GM21528 (cell line): ENCODE measurements around the gene PPP1R12B.
"Not testable (repeated sequence)": the region's sequence is repeated elsewhere in the genome, so short reads cannot be mapped to it uniquely, and the experiment has no call there.

Experiments used
- ATAC-seq: cut with Tn5 transposase; IDR thresholded peaks from one replicate; pipeline ENCODE4 v1.9.1; 2021; ENCODE audit warnings: mild to moderate bottlenecking, moderate library complexity; ENCODE audit not compliant: unreplicated experiment, low FRiP score

PPP1R12B gene

GRCh38 chr1:202397256-202397655, 48.8 kb downstream of the PPP1R12B start:
- no peak for ATAC-seq

- not testable (repeated sequence) for ATAC-seq
These were observed 49.9 kb downstream of the PPP1R12B start for GRCh38 chr1:202398439-202398838.

GRCh38 chr1:202401771-202402170, 53.3 kb downstream of the PPP1R12B start:
- not testable (repeated sequence) for ATAC-seq

GRCh38 chr1:202403381-202403780, 54.9 kb downstream of the PPP1R12B start:
- not testable (repeated sequence) for ATAC-seq

- ATAC-seq, result no peak
These were observed 57.4 kb downstream of the PPP1R12B start for GRCh38 chr1:202405928-202406327.

- ATAC-seq, result not testable (repeated sequence)
These were observed 58.4 kb downstream of the PPP1R12B start for GRCh38 chr1:202406896-202407295.

GRCh38 chr1:202407378-202407777, 58.9 kb downstream of the PPP1R12B start:
- not testable (repeated sequence) for ATAC-seq

GRCh38 chr1:202410251-202410650, 61.8 kb downstream of the PPP1R12B start:
- not testable (repeated sequence) for ATAC-seq

GRCh38 chr1:202410854-202411357, 62.4 kb downstream of the PPP1R12B start:
- ATAC-seq, result not testable (repeated sequence)

- no peak for ATAC-seq
These were observed 62.9 kb downstream of the PPP1R12B start for GRCh38 chr1:202411422-202411821.

- not testable (repeated sequence) for ATAC-seq
These were observed 63.9 kb downstream of the PPP1R12B start for GRCh38 chr1:202412421-202412820.

- ATAC-seq, result no peak
These were observed 68.1 kb downstream of the PPP1R12B start for GRCh38 chr1:202416641-202417040.

GRCh38 chr1:202417141-202417540, 68.6 kb downstream of the PPP1R12B start:
- ATAC-seq, result not testable (repeated sequence)

- ATAC-seq, result not testable (repeated sequence)
These were observed 69.3 kb downstream of the PPP1R12B start for GRCh38 chr1:202417762-202418201.

GRCh38 chr1:202419731-202420130, 71.2 kb downstream of the PPP1R12B start:
- not testable (repeated sequence) for ATAC-seq

GRCh38 chr1:202420422-202421094, 72.1 kb downstream of the PPP1R12B start:
- not testable (repeated sequence) for ATAC-seq

- ATAC-seq, result not testable (repeated sequence)
These were observed 74.2 kb downstream of the PPP1R12B start for GRCh38 chr1:202422709-202423108.

- ATAC-seq, result not testable (repeated sequence)
These were observed 75.8 kb downstream of the PPP1R12B start for GRCh38 chr1:202424260-202424659.

- ATAC-seq, result not testable (repeated sequence)
These were observed 81.6 kb downstream of the PPP1R12B start for GRCh38 chr1:202430111-202430510.

- ATAC-seq, result not testable (repeated sequence)
These were observed 83.8 kb downstream of the PPP1R12B start for GRCh38 chr1:202432338-202432737.

- ATAC-seq, result no peak
These were observed 84.9 kb downstream of the PPP1R12B start for GRCh38 chr1:202433155-202434043.
